HG03354 (cell line): ENCODE measurements around the gene SIMC1.
"Not testable (repeated sequence)": the region's sequence is repeated elsewhere in the genome, so short reads cannot be mapped to it uniquely, and the experiment has no call there.

Experiments
- ATAC-seq: cut with Tn5 transposase; IDR thresholded peaks from one replicate; pipeline ENCODE4 v1.9.1; 2021; ENCODE audit warnings: mild to moderate bottlenecking; ENCODE audit not compliant: unreplicated experiment, poor library complexity, severe bottlenecking

Gene SIMC1

DNA sequence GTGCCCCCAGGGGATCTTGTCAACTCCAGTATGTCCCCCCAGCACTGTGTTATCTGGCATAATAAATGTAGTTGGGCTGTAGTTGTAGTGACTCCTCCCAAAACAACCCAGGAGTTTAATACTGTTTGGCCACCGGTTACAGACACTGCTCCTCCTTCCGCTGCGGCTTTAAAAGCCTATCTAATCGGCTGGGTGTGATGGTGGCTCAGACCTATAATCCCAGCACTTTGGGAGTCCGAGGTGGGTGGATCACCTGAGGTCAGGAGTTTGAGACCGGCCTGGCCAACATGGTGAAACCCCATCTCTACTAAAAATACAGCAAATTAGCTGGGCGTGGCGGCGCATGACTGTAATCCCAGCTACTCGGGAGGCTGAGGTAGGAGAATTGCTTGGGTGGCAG, 34.7 kb upstream of the SIMC1 start:
- not testable (repeated sequence) for ATAC-seq

DNA sequence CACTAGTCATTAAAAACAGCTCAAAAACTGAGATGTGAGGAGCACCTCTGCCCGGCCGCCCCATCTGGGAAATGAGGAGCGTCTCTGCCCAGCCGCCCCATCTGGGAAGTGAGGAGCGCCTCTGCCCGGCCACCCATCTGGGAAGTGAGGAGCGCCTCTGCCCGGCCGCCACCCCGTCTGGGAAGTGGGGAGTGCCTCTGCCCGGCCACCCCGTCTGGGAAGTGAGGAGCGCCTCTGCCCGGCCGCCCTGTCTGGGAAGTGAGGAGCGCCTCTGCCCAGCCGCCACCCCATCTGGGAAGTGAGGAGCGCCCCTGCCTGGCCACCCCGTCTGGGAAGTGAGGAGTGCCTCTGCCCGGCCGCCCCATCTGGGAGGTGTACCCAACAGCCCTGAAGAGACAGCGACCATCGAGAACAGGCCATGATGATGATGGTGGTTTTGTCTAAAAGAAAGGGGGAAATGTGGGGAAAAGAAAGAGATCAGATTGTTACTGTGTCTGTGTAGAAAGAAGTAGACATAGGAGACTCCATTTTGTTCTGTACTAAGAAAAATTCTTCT, 23.7 kb upstream of the SIMC1 start:
- ATAC-seq: not testable (repeated sequence)

DNA sequence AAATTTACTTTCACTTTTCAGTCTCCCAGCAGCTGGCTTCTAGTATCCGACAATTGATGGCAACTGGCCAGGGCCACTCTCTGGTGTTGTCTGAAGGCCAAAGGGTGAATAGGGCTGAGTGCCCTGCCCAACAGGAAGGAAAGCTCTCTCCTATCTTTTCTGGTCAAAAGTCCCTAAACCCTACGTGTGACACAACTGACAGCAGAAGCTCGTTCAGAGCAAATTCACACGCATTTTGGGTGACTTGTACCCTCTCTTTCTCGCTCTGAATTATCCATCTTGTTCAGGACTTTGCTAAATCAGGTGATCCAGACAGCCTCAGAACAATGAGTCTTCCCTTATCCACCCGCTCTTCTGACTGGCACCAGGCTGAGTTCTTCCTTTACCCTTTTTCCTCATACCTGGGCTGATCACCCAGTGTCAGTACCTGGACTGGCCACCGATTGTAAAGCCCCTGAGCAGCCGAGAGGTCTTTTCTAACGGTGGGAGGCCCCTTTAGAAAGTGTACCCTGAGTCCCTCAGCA, 21.8 kb upstream of the SIMC1 start:
- ATAC-seq: not testable (repeated sequence)

DNA sequence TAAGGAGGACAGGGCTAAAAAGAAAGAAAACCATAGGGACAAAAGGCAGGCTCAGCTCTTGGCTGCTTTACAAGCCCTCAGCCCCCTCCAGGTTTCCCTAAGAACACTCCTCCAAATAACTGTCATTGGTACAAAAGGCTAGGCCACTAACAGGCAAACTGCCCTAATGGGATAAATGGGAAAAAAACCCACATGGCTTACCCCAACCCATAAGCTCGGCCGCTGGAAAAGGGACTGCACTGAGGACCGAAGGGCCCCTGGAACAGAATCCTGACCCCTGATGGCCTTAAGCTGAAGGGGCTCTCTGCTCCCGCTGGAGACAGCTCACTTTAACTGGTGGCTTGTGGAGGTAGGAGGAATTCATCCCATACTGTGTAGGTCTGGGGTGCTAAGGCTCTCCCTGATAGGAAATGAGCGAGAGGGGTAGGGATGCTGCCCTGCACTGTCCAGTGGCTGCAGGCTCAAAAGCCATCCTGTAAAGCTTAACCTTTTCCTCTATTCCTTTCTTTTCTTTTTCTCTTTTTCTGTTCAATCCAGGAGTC, 21.0 kb upstream of the SIMC1 start:
- not testable (repeated sequence) for ATAC-seq

DNA sequence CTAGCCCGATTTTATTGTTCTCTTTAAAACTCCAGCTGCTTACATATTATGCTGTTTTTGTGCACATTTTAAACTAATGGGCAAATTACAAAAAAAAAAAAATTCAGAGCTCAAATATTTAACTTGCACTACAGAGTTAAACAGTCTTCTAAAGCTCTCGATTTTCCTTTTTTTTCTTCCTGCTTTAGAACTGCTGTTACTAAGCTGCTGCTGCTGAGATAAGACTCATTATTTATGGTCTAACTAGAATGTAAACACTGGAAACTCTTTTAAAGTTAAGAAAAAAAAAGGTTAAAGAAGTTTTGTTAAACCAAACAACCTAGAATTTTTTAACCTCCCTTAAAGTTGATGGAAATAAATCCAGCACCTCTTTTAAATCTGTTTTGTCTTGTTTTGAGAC, 20.5 kb upstream of the SIMC1 start:
- ATAC-seq: not testable (repeated sequence)

DNA sequence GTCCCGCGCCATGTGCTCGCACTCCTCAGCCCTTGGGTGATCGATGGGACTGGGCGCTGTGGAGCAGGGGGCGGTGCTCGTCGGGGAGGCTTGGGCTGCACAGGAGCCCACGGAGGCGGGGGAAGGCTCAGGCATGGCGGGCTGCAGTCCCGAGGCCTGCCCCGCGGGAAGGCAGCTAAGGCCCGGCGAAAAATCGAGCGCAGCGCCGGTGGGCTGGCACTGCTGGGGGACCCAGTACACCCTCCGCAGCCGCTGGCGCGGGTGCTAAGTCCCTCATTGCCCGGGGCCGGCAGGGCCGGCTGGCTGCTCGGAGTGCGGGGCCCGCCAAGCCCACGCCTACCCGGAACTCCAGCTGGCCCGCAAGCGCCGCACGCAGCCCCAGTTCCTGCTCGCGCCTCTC, 16.2 kb upstream of the SIMC1 start:
- ATAC-seq: not testable (repeated sequence)

DNA sequence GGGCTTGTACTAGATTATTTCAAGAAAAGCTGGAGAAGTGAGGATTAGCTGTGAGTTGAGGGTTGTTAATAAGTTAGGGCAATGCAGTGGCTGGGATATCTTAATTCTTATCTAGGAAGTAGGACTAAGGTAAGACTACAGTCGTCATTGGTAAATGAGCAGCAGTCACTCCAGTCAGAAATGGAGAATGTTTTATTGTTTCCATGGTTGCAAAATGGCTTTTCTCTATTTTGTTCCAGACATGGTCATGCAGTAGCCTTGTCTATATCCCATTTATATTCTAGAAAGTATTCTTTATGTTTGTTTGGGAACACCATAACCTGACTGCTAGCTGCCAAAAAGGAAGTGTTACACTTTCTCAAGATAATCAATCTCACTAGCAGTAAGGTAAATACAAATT, 9.9 kb upstream of the SIMC1 start:
- not testable (repeated sequence) for ATAC-seq

DNA sequence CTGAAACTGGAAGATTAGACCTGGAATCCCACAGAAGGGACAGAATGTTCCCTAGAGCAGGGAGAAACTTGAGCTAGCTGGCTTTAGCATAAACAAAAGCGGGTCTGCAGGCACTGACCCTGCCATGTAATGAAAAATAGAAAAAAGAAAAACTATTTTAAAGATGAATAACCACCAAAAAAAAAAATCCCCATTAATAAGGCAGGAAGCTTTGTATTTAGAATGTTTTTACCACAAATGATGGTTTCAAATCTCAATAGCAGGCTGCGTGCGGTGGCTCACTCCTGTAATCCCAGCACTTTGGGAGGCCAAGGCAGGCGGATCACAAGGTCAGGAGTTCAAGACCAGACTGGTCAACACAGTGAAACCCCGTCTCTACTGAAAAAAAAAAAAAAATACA, 5.0 kb upstream of the SIMC1 start:
- not testable (repeated sequence) for ATAC-seq

DNA sequence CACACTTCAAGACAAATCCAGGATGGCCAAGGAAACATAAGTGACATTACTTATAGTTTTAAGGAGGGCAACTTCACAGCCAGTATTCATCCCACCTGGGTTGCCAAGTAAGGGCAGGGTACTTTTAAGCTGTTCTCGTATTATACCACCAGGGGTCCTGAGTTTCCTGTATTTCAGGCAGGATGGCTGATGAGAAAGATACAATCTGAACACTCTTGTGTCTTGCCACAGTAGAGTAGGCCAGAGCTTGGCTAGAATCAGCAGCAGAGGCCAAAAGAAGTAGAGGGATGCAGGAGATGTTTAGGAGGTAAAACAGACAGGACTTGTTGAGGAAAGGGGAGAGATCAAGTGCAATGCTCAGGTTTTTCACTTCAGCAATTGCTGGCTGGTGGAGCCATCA, 3.1 kb upstream of the SIMC1 start:
- ATAC-seq: peak; percentile 45

DNA sequence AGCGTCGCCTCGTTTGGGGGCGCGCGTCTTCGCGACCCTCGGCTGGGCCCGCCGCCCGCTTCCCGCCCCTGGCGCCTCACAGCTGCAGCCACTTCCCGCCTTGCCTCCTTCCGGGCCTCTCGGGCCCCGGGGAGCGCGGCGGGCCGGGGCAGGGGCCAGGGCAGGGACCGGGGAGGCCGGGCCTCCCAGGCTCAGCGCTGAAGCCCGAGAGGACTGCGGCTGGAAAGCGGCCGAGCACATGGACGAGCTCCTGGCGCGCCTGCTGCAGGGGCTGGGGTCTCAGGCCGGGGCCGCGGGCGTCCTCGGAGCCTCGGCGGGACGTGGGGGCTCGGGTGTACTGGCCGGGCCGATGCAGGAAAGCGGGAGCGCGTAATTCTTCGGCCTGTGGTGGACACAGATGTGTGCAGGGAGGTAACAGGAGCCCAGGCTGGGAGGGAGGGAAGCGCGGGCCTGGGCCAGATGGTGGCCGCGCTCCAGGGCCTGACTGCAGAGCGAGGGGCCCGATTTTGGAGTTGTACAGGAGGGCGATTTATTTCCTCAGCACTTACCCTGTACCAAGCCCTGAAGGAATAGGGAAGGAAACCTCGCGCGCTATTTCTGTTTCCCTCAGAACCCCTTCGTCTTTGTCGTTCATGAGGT, 540 bp downstream of the SIMC1 start:
- ATAC-seq: peak; percentile 45

DNA sequence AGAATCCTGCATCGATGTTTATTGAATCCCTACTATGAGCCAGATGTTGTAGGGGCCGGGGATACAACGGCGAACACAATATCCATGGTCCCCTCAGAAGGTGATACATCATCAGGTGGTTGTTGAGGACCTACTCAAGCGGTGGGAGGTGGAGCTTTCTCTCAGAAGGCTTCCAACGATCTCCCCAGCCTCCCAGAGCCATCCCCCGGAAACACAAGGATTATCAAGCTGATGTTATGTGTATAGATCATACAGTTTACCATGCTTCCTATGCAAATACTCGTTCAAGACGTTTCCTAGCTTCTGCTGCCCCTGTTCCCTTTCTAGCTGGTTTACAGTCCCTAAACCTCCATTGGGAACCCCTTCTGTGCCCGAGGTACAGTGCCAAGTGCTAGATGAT, 1.1 kb downstream of the SIMC1 start:
- ATAC-seq: not testable (repeated sequence)

DNA sequence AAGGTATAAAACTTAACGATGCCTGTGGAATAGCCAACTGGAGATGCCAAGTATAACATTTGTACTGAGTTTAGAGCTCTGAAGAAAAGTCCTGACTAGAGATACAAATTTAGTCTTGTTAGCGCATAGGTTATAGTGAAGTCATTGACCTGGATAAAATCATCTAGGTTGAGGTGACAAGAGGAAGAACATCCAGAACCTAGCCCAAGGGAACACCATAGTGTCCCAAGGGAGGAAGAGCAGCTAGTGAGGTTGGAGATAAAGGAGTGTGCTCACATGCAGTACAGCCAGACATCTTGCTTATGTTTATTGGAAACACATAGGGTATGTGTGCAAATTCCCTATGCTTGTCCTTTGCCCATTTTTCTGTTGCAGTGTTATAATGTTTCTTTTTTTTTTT, 6.1 kb downstream of the SIMC1 start:
- not testable (repeated sequence) for ATAC-seq

DNA sequence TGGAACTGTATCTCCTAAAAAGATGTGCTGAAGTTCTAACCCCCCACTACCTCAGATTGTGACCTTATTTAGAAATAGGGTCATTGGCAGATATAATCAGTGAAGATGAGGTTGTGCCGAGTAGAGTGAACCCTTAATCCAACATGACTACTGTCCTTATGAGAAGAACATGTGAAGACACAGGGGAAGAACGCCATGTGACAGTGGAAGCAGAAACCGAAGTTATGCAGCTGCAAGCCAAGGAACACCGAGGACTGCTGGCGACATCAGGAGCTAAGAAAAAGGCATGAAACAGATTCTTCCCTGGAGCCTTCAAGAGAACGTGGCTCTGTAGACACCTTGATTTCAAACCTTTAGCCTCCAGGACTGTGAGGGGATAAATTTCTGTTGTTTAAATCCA, 6.8 kb downstream of the SIMC1 start:
- ATAC-seq: not testable (repeated sequence)

DNA sequence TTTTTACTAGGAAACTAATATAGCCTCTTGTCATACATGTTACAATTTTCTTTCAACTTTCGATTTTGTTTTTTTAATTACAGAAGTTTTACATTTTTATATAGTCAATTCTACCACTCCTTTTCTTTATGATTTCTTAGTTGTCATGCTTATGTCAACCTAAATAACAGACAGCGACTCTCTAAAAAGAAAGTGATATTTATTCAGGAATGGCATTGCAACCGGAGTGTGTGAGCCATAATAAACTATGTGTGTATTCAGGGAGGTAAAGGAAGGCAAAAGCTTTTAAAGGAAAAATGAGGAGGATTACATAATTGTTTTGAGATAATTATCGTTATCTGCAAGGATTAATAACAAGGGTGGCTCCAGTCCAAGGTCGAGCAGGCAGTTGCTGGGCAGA, 7.3 kb downstream of the SIMC1 start:
- not testable (repeated sequence) for ATAC-seq

DNA sequence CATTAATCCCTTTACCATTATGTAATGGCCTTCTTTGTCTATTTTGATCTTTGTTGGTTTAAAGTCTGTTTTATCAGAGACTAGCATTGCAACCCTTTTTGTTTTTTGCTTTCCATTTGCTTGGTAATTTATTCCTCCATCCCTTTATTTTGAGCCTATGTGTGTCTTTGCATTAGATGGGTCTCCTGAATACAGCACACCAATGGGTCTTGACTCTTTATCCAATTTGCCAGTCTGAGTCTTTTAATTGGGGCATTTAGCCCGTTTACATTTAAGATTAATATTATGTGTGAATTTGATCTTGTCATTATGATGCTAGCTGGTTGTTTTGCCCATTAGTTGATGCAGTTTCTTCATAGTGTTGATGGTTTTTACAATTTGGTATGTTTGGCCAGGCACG, 12.5 kb downstream of the SIMC1 start:
- ATAC-seq: not testable (repeated sequence)

DNA sequence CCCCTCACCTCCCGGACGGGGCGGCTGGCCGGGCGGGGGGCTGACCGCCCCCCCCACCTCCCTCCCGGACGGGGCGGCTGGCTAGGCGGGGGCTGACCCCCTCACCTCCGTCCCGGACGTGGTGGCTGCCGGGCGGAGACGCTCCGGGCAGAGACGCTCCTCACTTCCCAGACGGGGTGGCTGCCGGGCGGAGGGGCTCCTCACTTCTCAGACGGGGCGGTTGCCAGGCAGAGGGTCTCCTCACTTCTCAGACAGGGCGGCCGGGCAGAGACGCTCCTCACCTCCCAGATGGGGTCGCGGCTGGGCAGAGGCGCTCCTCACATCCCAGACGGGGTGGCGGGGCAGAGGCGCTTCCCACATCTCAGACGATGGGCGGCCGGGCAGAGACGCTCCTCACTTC, 13.9 kb downstream of the SIMC1 start:
- not testable (repeated sequence) for ATAC-seq

DNA sequence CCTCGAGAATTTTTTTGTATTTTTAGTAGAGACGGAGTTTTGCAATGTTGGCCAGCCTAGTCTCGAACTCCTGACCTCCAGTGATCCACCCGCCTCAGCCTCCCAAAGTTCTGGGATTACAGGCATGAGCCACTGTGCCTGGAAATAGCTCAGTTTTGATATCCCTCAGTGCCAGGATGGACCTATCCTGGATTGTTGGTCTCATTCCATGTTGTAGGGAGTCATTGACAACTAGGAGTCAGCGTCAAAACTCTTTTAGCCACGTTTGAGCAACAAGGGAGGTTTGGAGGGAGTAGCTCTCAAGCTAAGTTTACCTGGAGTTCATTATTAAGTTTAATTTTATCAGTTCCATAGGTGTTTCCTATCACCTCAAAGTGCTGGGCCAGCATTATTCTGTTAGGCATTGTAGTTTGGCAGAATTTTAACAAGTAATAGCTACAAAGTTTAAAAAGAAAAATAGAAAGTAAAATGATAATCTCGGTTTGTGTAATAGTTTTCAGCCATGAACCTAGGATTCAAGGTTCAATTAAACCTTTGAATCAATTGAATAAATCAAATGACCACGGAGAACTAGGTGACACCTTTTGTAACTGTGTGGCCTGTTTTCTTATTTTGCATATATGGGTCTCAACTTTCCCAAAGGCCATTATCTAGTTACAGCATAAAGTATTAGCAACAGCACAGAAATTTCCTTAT, 15.3 kb downstream of the SIMC1 start:
- not testable (repeated sequence) for ATAC-seq

DNA sequence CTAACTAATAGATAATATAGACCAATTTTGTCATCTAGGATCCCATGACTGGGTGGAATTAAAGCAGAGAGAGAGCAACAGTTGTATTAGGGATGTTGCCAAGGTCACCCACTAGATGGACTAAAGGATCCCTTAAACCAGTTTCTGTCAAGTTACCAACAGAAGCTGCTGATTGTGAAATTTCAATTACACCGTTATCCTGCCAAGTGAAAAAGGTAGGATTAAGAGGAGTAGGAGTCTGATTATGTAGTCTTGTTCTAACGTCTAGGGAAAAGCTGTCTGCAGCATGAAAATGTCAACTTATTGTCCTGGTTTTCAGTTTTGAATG, 15.8 kb downstream of the SIMC1 start:
- not testable (repeated sequence) for ATAC-seq

DNA sequence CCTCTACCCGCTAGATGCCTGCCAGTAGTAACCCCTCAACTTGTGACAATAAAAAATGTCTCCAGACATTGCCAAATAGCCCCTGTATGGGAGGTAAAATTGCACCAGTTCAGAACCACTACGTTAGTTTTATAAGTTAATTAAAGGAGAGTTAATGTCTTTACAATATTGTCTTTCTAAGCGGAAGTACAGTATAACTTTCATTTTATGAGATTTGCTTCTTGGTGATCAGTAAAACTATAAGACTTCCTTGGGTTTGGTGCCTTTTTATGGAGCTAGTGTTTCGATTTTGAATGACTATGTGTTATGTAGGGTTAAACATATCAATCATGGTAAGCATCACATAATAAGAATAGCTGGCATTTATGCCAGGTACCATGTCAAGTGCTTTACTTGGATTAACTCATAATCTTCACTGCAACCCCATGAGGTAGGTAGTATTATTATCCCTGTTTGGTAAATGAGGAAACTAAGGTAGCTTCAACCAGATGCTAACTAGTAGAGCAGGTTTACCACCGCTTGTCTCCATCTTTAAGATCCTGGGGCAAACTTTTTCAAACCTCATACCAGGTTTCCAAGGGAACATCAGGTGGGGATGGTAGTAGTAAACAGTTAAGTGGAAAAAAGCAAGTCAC, 19.8 kb downstream of the SIMC1 start:
- not testable (repeated sequence) for ATAC-seq

DNA sequence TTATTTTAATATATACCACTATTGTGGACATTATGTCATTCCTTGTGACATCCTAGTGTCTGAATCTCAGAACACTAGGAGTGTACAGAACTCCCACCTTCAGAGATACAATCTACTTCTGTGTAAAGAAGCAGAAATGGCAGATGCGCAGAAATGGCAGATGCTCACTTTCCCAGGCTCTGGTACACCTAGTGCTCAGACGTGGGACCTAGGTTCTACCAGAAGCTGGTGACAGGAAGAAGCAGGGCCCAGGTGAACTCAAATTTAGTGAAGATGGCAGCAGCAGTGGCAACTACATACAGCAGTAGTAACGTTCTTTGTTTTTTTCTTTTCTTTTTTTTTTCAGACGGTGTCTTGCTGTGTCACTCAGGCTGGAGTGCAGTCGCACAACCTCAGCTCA, 22.5 kb downstream of the SIMC1 start:
- ATAC-seq: not testable (repeated sequence)
